NCI-H2196 (cell line): ENCODE measurements around the gene COL13A1.

Experiments
- DNase-seq: peaks from one replicate; lab custom pipeline; 2025; ENCODE audit not compliant: unreplicated experiment; lab: John Stamatoyannopoulos, UW

COL13A1 gene

GRCh38 chr10:70007116-70007820 is 205.6 kb downstream of the COL13A1 start:
- no peak for DNase-seq
